GM23338 (cell line): ENCODE results near the gene PHLDA3.

Experiments
- CREB1 ChIP-seq: fragments of 250-450 bp; sonication (Bioruptor Pico); IDR thresholded peaks from 2 replicates; pipeline ENCODE4 v1.5.0; 2020; ENCODE audit warnings: low read depth, mild to moderate bottlenecking, moderate library complexity
- CTCF ChIP-seq, 2 experiments: fragments of 200-600 bp in 1 of 2; sonication (generic) in 1 of 2; conservative IDR thresholded peaks; 2 replicates each; pipeline versions ENCODE4 v1.5.1 to v1.6.1; 2016 to 2017; ENCODE audit warnings: antibody characterized with exemption in 2 of 2, low read depth in 2 of 2, mild to moderate bottlenecking in 2 of 2, moderate library complexity in 1 of 2
- ETS1 ChIP-seq: IDR thresholded peaks from 2 replicates; pipeline ENCODE4 v1.6.1; 2016; ENCODE audit warnings: antibody characterized with exemption
- EZH2 ChIP-seq: fragments of 200-600 bp; sonication (generic); IDR thresholded peaks from one replicate; pipeline ENCODE4 v1.8.0; 2017; ENCODE audit warnings: antibody characterized with exemption, mild to moderate bottlenecking, low read depth; ENCODE audit not compliant: unreplicated experiment
- EZH2phosphoT487 ChIP-seq: fragments of 200-600 bp; sonication (generic); IDR thresholded peaks from one replicate; pipeline ENCODE4 v1.8.1; 2018; ENCODE audit warnings: antibody characterized with exemption; ENCODE audit not compliant: unreplicated experiment
- JUNB ChIP-seq: IDR thresholded peaks from one replicate; pipeline ENCODE4 v1.6.1; 2016; ENCODE audit warnings: antibody characterized with exemption; ENCODE audit not compliant: unreplicated experiment
- NANOG ChIP-seq: IDR thresholded peaks from 2 replicates; pipeline ENCODE4 v1.6.1; 2016; ENCODE audit warnings: antibody characterized with exemption, borderline replicate concordance
- POLR2AphosphoS5 ChIP-seq: IDR thresholded peaks from 2 replicates; pipeline ENCODE4 v1.6.1; 2016; ENCODE audit warnings: antibody characterized with exemption, low read depth
- REST ChIP-seq: IDR thresholded peaks from one replicate; pipeline ENCODE4 v1.6.1; 2018; ENCODE audit warnings: antibody characterized with exemption; ENCODE audit not compliant: unreplicated experiment
- STAT1 ChIP-seq: IDR thresholded peaks from one replicate; pipeline ENCODE4 v1.6.1; 2016; ENCODE audit warnings: antibody characterized with exemption; ENCODE audit not compliant: unreplicated experiment
- ZNF331 ChIP-seq: fragments of 250-450 bp; sonication (Bioruptor Pico); IDR thresholded peaks from 2 replicates; pipeline ENCODE4 v1.5.0; 2020; ENCODE audit warnings: low read depth, mild to moderate bottlenecking, moderate library complexity
- ZNF462 ChIP-seq: fragments of 250-450 bp; sonication (Bioruptor Pico); IDR thresholded peaks from 2 replicates; pipeline ENCODE4 v1.5.0; 2020; ENCODE audit warnings: mild to moderate bottlenecking, moderate library complexity

GRCh38 chr1:201510734-201511133 is 41.7 kb upstream of the PHLDA3 start:
- no peak for TF ChIP-seq ETS1
- no peak for TF ChIP-seq CTCF (conservative IDR thresholded peaks at IDR 0.05; ENCODE audit: low read depth in 2 of 2)
- TF ChIP-seq EZH2: no peak
- no peak for TF ChIP-seq REST
- TF ChIP-seq POLR2AphosphoS5: no peak
- no peak for TF ChIP-seq EZH2phosphoT487
- no peak for TF ChIP-seq JUNB
- no peak for TF ChIP-seq NANOG
- TF ChIP-seq CREB1: no peak
- TF ChIP-seq ZNF331: no peak
- TF ChIP-seq STAT1: no peak
- no peak for TF ChIP-seq ZNF462 (CRISPR knock-in tag)
